Fibroblast of skin of scalp (primary cell): ENCODE results near the gene SPTB.
A peak's percentile ranks its signal among the peaks of the same experiment; 100 is the strongest.

ENCODE experiments used
- DNase-seq: peaks from one replicate; pipeline ENCODE4 v3.0.0-alpha.2; 2013

Gene SPTB

DNA sequence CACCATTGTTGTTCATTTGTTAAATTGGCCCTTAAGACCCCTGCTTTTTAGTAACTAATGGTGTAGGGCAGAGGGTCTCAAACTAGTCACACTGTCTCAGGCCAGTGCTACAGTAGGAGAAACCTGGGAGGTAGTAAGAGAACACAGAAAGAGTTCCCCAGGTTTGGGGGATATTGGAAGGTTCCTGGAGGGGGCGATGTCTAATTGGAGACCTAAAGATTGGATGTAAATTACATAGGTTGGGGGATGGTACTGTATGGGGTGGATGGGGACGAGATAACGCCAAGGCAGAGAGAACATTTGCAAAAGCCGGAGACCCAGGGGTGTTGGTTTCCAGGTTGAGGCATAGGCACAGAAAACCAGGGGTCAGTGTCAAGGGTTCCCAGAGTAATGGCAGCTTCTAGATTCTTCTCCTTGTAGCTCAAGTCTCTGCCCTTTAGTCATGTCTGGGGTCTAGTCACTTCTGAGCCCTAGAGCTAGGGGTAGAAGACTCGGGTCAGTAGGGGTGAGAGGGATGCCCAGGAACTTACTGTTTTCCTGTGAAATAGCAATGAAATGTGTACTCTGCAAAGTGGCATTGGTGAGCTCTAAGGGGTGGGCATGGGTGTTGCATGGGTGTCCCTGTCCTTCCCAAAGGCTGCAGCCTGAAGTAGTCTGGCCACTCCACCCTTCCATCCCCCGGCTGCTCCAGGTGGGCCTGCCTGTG is 153.7 kb downstream of the SPTB start:
- no peak for DNase-seq

GRCh38 chr14:64725261-64725815 is 154.4 kb downstream of the SPTB start:
- peak; percentile 54 for DNase-seq

- no peak for DNase-seq
Observed at GRCh38 chr14:64724578-64724930, 155.2 kb downstream of the SPTB start.

DNA sequence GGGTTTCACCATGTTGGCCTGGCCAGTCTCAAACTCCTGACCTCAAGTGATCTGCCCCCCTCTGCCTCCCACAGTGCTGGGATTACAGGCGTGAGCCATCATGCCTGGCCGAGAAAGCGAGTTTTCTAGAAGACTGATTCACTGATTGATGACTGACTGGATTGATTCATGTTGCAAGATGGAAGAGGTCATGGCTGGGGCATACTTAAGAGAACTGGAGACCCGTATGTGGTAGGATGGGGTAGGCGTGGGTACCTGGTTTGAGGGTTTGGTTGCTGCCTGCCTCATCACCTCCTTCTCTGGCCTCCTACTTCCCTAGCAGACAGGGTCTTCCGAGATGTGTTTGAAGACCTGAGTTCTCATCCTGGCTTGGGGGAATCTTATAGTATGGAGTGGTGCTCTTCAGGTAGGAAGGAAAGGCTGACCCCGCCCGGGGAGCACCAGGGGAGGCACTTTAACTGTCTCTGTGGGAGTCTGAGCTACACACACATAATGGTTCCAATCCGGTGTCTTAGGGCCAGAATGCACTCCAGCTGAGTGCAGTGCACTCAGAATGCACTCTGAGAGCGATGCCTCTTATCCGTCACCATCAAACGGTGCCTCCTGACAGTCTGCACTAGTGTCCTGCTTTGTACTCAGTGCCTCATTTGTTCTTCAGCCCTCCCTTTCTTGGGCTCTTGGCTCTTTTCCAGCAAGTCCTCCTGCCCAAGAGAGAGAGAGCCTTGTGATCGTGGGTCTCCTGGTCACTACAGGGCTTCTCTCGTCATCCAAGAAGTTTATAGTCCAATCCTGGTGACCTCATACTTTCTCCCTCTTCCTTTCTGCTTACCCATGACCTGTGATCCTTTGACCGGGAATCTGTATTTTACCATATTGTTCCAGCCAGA is 155.8 kb downstream of the SPTB start:
- DNase-seq: no peak

DNA sequence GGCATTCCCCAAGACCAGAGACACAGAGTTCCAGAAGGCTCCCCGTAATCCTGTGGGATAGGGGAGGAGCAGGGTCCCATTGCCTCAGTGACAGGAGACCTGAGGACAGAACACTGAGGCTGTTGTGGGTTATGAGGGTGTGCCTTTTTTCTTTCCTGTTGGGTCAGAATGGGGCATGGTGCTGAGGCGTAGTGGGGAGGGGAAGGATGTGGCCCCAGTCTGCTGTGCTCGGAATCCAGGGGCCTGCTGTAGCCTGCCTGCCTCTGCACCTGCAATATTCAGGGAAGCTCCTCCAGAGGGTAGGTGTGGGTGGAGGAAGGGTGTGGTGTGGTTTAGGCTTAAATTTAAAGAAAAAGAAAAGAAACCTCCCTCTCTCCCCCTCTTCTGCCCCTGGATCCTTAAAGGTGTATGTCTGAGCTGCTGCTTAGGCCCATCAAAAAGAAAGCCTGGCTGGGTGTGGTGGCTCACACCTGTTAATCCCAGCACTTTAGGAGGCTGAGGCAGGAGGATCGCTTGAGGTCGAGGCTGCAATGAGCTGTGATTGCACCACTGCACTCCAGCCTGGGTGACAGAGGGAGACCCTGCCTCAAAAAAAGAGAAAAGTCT is 156.8 kb downstream of the SPTB start:
- no peak for DNase-seq

DNA sequence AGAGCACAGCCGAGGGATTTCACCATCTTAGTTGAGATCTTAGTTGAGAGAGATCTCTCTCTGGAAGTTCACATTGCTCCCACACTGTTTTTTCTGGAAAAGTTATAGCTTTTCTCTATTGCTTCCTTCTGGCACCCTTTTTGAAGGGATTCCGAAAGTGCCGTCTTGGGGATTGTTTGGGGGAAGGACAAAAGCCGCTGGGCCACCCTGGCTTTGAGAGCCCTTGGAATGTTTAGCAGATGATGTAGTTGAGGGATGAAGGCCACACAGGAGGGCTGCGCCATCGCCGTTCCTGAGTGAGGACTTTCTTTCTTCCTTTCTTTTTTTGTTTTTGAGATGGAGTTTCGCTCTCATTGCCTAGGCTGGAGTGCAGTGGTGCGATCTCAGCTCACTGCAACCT is 157.8 kb downstream of the SPTB start:
- peak; percentile 78 for DNase-seq

DNA sequence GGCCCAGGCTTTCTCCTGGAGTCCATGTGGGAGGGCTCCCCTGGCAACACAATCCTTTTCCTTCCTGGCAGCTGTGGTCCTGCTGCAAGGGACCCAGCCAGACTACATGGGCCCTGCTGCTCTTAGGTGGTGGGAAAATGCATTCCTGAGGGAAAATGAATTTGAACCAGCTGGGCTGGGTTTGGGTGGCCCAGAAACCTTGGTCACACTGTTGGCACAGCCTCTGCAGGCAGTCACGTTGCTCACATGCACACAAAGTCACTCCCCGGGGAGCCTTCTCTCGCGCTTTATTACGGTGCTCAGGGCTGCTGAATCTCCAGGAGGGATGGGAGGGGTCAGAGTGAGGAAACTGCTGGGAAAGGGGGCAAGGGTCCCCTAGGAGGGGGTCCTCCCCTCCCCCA is 158.3 kb downstream of the SPTB start:
- peak; percentile 97 for DNase-seq

DNA sequence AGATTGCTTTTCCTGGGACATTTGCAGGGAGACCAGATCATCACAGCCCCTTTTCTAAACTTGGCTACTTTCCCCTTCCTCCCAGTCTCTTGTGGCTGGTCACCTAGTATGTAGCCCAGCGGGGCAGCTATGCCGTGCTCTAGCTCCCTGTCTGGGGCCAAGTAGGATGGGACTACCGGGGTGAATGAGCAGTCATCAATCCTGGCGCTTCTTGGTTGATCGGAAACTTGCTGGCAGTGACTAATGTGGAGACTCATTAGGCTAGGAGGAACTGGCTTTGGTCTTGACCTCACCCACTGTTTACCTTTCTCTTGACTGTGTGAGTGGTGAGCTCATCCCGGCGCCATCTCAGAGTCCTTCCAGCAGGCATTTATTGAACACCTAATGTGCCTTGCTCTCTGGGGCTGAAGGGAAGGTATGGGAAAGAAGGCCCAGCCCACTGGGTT is 159.6 kb downstream of the SPTB start:
- peak; percentile 78 for DNase-seq

DNA sequence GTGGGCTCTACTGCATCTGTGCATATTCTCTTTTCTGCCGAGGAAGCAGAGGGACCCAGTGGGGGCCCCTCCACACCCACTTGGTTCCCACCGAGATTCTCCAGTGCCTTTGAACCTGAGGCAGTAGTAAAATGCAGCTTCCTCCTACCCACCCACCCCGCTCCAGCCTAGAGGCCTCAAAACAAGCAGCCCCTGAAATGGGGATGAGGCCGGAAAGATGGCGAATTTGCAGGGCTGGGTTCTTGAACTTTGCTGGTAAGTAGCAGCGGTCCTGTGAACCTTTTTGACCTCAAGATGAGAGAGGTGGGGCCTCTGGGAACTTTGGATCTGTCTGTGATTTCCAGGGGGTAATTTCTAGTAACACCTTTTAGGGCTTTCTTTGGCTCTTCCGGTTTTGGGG is 160.1 kb downstream of the SPTB start:
- no peak for DNase-seq

- DNase-seq: no peak
Observed at GRCh38 chr14:64718762-64719161, 160.9 kb downstream of the SPTB start.

GRCh38 chr14:64717870-64718269 is 161.8 kb downstream of the SPTB start:
- no peak for DNase-seq

GRCh38 chr14:64715628-64716412 is 163.9 kb downstream of the SPTB start:
- peak; percentile 52 for DNase-seq

GRCh38 chr14:64715146-64715627 is 164.5 kb downstream of the SPTB start:
- DNase-seq: no peak

DNA sequence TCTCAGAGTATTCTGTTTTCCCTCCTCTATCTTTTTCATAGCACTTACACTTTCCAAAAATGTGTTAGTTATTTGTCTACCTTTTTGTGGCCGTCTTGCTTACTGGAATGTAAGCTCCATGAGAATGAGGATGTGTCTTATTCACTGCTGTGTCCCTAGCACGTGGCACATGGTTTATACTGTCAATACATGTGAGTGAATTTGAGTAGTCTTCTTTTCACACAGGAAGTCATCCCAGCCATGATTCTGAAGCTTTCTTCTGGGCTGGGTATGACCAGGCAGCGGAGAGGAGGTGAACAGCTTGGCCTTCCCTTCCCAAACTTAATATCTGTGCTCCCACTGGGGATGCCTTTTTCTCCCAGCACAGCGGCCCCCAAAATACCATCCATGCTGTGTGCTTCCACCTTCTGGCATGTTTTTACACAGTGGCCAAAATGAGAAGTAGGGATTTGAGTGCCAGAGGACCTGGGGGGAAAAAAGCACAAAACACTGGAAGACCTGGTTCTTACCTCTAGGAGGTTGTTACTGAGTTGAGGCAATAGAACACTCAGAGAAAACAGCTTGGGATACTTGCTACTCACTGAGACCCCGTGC is 165.2 kb downstream of the SPTB start:
- no peak for DNase-seq

GRCh38 chr14:64713677-64714076 is 166.0 kb downstream of the SPTB start:
- no peak for DNase-seq

- DNase-seq: no peak
Observed at GRCh38 chr14:64711039-64711438, 168.7 kb downstream of the SPTB start.

- DNase-seq: no peak
Observed at GRCh38 chr14:64709126-64709525, 170.6 kb downstream of the SPTB start.

GRCh38 chr14:64708148-64709004 is 171.3 kb downstream of the SPTB start:
- no peak for DNase-seq

DNA sequence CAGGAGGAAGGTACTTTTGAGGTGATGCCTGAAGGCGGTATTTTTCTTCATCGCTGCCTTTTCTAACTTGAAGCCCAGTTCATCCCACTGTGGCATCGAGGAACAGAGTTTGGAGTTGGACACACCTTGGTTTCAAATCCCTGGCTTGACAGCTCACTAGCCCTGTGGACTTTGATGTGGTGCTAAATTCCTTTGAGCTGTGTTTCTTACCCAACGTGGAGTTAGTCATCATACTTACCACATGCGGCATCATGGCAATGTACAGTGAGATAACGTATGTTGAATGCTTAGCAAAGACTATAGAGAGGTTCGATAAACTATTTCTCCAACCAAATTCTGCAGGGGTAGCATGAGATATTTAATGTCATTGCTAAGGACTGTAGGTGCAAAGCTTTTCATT is 172.0 kb downstream of the SPTB start:
- peak; percentile 78 for DNase-seq

DNA sequence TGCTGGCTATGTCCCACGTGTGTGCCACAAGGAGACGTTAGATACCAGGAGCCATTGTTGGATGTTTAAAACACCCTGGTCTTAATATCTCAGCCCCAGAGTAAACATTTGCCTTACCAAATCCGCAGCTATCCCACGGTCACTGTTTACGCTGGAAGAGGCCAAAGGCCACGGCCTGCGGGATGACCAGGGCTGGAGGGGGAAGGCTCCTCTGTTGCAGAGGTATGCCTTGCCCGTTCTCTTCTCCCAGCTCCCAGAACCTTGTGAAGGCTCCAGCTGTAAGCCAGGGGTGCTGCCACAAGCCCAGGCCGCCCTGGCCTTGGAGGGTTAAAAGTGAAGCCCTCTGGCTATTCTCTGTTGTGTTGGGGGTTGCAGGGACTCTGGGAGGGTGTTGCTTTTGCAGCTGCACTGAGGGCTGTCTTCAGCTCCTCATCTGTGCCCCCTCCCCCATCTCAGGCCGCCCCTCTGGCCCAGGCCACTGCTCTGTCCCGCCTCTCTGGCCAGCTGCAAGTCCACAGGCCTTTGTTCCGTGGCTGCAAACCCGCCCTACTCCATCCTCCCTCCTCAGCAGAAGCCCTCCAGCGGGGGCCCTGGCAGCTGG is 173.0 kb downstream of the SPTB start:
- no peak for DNase-seq
